HepG2 (cell line): ENCODE data around the gene CYB5D1. TPM values are rescaled to one million over a fixed set of nuclear protein-coding genes. Genes with fewer than 3 reads are reported as not detected.

Source experiments
- BCLAF1 ChIP-seq: fragments of 450-650 bp; IDR thresholded peaks from 2 replicates; pipeline ENCODE4 v1.6.1; 2017; ENCODE audit warnings: mild to moderate bottlenecking
- CENPT ChIP-seq: sonication (generic); formaldehyde crosslinking; IDR thresholded peaks from 2 replicates; pipeline ENCODE4 v1.8.0; 2022; ENCODE audit warnings: low read depth, mild to moderate bottlenecking, moderate library complexity, missing genetic modification reagents
- ETV5 ChIP-seq: IDR thresholded peaks from 2 replicates; pipeline ENCODE4 v1.6.1; 2018; ENCODE audit warnings: missing biosample characterization, missing genetic modification reagents, inconsistent platforms, borderline replicate concordance
- FOXO4 ChIP-seq: sonication (generic); formaldehyde crosslinking; conservative IDR thresholded peaks from 2 replicates; pipeline ENCODE4 v1.8.1; 2023; ENCODE audit warnings: missing genetic modification reagents
- MXI1 ChIP-seq: IDR thresholded peaks from 3 replicates; pipeline ENCODE4 v1.6.1; 2012; ENCODE audit warnings: low read depth, low read length, inconsistent platforms, borderline replicate concordance
- NFE2L1 ChIP-seq: sonication (generic); formaldehyde crosslinking; IDR thresholded peaks from 2 replicates; pipeline ENCODE4 v1.4.0; 2020; ENCODE audit warnings: missing genetic modification reagents, mild to moderate bottlenecking, borderline replicate concordance
- ZBTB42 ChIP-seq: sonication (generic); formaldehyde crosslinking; IDR thresholded peaks from 2 replicates; pipeline ENCODE4 v1.5.0; 2020; ENCODE audit warnings: mild to moderate bottlenecking, missing genetic modification reagents
- ZNF232 ChIP-seq: sonication (generic); formaldehyde crosslinking; IDR thresholded peaks from 2 replicates; pipeline ENCODE4 v1.4.0; 2020; ENCODE audit warnings: missing genetic modification reagents, borderline replicate concordance
- ZNF546 ChIP-seq: sonication (generic); formaldehyde crosslinking; conservative IDR thresholded peaks from 2 replicates; pipeline ENCODE4 v1.8.1; 2023; ENCODE audit warnings: mild to moderate bottlenecking, missing genetic modification reagents
- ZNF724P ChIP-seq: sonication (generic); formaldehyde crosslinking; IDR thresholded peaks from 2 replicates; pipeline ENCODE4 v1.8.0; 2022; ENCODE audit warnings: missing genetic modification reagents, borderline replicate concordance
- ZNF749 ChIP-seq: sonication (generic); formaldehyde crosslinking; IDR thresholded peaks from 2 replicates; pipeline ENCODE4 v1.8.0; 2022; ENCODE audit warnings: mild to moderate bottlenecking, missing genetic modification reagents, moderate library complexity, borderline replicate concordance
- polyA plus RNA-seq, 8 experiments: library from polyadenylated mRNA; depleted of rRNA in 3 of 8; stranded (reverse) in 7 of 8; unstranded in 1 of 8; fragments of >200 nt; fragmentation: Illumina TruSeq in 4 of 8; extraction: Trizol in 4 of 8; gene quantifications; 2 replicates each; pipeline versions ENCODE4 v1.2.1 to v1.2.3, GENCODE V29; 2011 to 2016; ENCODE audit warnings: low read depth in 4 of 8, missing spikeins in 1 of 8, mixed read lengths in 1 of 8; ENCODE audit not compliant: insufficient read depth in 1 of 8
- total RNA-seq, 5 experiments: library from RNA; depleted of rRNA; stranded (reverse); fragments of >200 nt; fragmentation: Illumina TruSeq; extraction: Trizol; gene quantifications; 2 replicates each; pipeline ENCODE4 v1.2.3, GENCODE V29; 2016; ENCODE audit warnings: low read depth in 1 of 5
- TF ChIP-seq, protein P1 (sequence below): sonication (generic); formaldehyde crosslinking; IDR thresholded peaks from 2 replicates; pipeline ENCODE4 v1.5.0; 2020; ENCODE audit warnings: mild to moderate bottlenecking, missing genetic modification reagents, borderline replicate concordance

The CYB5D1 gene
- total and polyA plus RNA-seq, 2 of the 13 experiments (the other 11 are each of a cell fraction or from before 2014, with no cell fraction given): 8.9 to 17.0 TPM

DNA sequence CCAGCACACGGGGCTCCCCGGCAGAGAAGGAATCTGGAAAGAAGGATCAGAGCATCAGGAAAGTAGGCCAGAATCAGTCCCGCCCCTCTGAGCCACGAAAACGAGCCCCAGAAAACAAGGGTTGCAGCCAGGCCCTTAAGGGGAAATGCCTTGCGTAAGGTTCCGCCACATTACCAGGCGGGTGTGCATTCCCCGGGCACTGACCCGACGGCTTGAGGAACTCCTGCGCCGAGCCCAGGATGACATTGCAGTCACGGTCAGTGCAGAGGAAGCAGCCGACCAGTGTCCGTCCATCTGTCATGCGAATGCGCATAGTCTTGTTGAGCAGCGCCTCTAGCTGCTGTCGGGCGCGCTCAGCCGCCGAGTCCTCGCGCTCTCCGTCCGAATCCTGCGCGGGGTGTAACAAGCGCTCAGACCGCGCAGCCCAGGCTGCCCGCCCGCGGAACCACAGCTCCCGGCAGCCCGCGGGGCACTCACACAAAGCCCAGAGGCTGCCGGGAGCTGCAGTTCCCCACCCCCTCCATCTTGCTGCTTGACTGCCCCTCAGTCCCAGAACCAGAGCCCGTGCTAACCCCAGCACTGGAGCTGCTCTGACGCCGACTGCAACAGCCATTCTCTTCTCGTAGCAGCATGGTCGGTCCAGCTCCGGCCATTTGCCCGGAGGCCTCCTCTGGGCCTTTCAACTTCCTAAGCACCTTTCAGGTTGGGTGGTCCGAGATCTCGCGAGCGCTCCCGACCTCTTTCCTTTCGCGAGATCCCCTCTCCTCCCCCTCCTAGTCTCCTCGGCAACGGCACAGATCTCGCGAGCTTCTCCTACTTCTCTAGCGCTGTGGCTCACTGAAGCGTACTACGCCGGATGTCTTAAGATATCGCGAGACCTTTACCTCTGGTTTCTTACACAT lies 741 bp upstream of the CYB5D1 start, which contains the start of gene NAA38 (continued):
- no peak for TF ChIP-seq ZNF749 (CRISPR knock-in tag)
- TF ChIP-seq MXI1: peak; percentile 85; the same call in 2 of the 3 replicates
- no peak for TF ChIP-seq ZNF232
- TF ChIP-seq CENPT: no peak; the same call in 1 of the 2 replicates
- TF ChIP-seq ZBTB42 (CRISPR knock-in tag): 0 out of 2 replicates have a peak, but pooled peaks have one; percentile 24
- TF ChIP-seq ZNF724P: no peak
- no peak for TF ChIP-seq BCLAF1
- no peak for TF ChIP-seq ZNF546 (CRISPR knock-in tag)
- peak; percentile 24; the same call in 1 of the 2 replicates for TF ChIP-seq ETV5
- no peak for TF ChIP-seq NFE2L1 (CRISPR knock-in tag)
- TF ChIP-seq FOXO4 (CRISPR knock-in tag): no peak
- TF ChIP-seq, protein P1, sequence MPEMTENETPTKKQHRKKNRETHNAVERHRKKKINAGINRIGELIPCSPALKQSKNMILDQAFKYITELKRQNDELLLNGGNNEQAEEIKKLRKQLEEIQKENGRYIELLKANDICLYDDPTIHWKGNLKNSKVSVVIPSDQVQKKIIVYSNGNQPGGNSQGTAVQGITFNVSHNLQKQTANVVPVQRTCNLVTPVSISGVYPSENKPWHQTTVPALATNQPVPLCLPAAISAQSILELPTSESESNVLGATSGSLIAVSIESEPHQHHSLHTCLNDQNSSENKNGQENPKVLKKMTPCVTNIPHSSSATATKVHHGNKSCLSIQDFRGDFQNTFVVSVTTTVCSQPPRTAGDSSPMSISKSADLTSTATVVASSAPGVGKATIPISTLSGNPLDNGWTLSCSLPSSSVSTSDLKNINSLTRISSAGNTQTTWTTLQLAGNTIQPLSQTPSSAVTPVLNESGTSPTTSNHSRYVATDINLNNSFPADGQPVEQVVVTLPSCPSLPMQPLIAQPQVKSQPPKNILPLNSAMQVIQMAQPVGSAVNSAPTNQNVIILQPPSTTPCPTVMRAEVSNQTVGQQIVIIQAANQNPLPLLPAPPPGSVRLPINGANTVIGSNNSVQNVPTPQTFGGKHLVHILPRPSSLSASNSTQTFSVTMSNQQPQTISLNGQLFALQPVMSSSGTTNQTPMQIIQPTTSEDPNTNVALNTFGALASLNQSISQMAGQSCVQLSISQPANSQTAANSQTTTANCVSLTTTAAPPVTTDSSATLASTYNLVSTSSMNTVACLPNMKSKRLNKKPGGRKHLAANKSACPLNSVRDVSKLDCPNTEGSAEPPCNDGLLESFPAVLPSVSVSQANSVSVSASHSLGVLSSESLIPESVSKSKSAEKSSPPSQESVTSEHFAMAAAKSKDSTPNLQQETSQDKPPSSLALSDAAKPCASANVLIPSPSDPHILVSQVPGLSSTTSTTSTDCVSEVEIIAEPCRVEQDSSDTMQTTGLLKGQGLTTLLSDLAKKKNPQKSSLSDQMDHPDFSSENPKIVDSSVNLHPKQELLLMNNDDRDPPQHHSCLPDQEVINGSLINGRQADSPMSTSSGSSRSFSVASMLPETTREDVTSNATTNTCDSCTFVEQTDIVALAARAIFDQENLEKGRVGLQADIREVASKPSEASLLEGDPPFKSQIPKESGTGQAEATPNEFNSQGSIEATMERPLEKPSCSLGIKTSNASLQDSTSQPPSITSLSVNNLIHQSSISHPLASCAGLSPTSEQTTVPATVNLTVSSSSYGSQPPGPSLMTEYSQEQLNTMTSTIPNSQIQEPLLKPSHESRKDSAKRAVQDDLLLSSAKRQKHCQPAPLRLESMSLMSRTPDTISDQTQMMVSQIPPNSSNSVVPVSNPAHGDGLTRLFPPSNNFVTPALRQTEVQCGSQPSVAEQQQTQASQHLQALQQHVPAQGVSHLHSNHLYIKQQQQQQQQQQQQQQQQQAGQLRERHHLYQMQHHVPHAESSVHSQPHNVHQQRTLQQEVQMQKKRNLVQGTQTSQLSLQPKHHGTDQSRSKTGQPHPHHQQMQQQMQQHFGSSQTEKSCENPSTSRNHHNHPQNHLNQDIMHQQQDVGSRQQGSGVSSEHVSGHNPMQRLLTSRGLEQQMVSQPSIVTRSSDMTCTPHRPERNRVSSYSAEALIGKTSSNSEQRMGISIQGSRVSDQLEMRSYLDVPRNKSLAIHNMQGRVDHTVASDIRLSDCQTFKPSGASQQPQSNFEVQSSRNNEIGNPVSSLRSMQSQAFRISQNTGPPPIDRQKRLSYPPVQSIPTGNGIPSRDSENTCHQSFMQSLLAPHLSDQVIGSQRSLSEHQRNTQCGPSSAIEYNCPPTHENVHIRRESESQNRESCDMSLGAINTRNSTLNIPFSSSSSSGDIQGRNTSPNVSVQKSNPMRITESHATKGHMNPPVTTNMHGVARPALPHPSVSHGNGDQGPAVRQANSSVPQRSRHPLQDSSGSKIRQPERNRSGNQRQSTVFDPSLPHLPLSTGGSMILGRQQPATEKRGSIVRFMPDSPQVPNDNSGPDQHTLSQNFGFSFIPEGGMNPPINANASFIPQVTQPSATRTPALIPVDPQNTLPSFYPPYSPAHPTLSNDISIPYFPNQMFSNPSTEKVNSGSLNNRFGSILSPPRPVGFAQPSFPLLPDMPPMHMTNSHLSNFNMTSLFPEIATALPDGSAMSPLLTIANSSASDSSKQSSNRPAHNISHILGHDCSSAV (CRISPR knock-in tag): no peak
